H1 (cell line): Measurements from ENCODE around the gene ODC1. TPM values are rescaled to one million over a fixed set of nuclear protein-coding genes. Genes with fewer than 3 reads are reported as not detected.
A peak's percentile ranks its signal among the peaks of the same experiment; 100 is the strongest.

ENCODE experiments used
- CTCF ChIA-PET: fragments of 300-600 bp; sonication (Branson Sonifier 250); formaldehyde crosslinking; loops from one replicate; lab custom pipeline; 2021; ENCODE audit not compliant: partially characterized antibody; lab: Charles Lee
- POLR2A ChIA-PET: fragments of 300-600 bp; sonication (Branson Sonifier 250); formaldehyde crosslinking; loops from one replicate; lab custom pipeline; 2021; ENCODE audit warnings: inconsistent platforms; ENCODE audit not compliant: partially characterized antibody; lab: Charles Lee
- DNase-seq, 2 experiments: peaks; one replicate each; pipeline versions ENCODE4 v3.0.0 to v3.0.0-alpha.2; 2010 to 2022; ENCODE audit warnings: low spot score in 2 of 2, low read depth in 1 of 2, mixed read lengths in 1 of 2
- FAIRE-seq: peaks from 2 replicates; lab custom pipeline; 2011; peaks lifted over from hg19 to GRCh38; lab: Jason Lieb, UNC
- H2AFZ ChIP-seq: 2 replicates; pipeline ENCODE4 v1.8.1; 2012; ENCODE audit warnings: low read length, inconsistent platforms
- H2AK5ac ChIP-seq: 2 replicates; pipeline ENCODE4 v1.6.1; 2013; ENCODE audit warnings: low read depth, low read length
- H2BK120ac ChIP-seq: replicated peaks from 2 replicates; pipeline ENCODE3; 2013; ENCODE audit warnings: low read depth, low read length, inconsistent platforms
- H2BK12ac ChIP-seq: 2 replicates; pipeline ENCODE4 v1.6.1; 2013; ENCODE audit warnings: low read depth, low read length
- H2BK15ac ChIP-seq: 2 replicates; pipeline ENCODE4 v1.6.1; 2013; ENCODE audit warnings: low read length
- H2BK20ac ChIP-seq: 2 replicates; pipeline ENCODE4 v1.6.1; 2013; ENCODE audit warnings: low read length
- H2BK5ac ChIP-seq: 2 replicates; pipeline ENCODE4 v1.6.1; 2013; ENCODE audit warnings: low read depth, low read length
- H3K14ac ChIP-seq: 2 replicates; pipeline ENCODE4 v1.6.1; 2013; ENCODE audit warnings: inconsistent platforms; ENCODE audit not compliant: insufficient read length
- H3K18ac ChIP-seq: 2 replicates; pipeline ENCODE4 v1.6.1; 2013; ENCODE audit warnings: low read length; ENCODE audit errors: extremely low read depth
- H3K23ac ChIP-seq: 2 replicates; pipeline ENCODE4 v1.6.1; 2013; ENCODE audit warnings: inconsistent platforms; ENCODE audit not compliant: insufficient read length
- H3K23me2 ChIP-seq: 2 replicates; pipeline ENCODE4 v1.6.1; 2013; ENCODE audit warnings: low read depth, low read length
- H3K27ac ChIP-seq: 2 replicates; pipeline ENCODE4 v1.6.1; 2011; ENCODE audit warnings: low read depth, low read length, inconsistent platforms
- H3K27me3 ChIP-seq, 4 experiments: replicated peaks in 1 of 4; 1 replicate in 1 of 4; 2 replicates in 3 of 4; pipeline versions ENCODE4 v1.6.1 to v1.8.1; 2011 to 2013; ENCODE audit warnings: low read length in 3 of 4, mild to moderate bottlenecking in 3 of 4, inconsistent platforms in 2 of 4, mixed read lengths in 2 of 4, moderate library complexity in 1 of 4; ENCODE audit not compliant: control insufficient read depth in 3 of 4, insufficient read depth in 3 of 4; ENCODE audit errors: extremely low read depth in 1 of 4
- H3K36me3 ChIP-seq, 4 experiments: 2 replicates each; pipeline versions ENCODE4 v1.6.1 to v1.8.1; 2011 to 2013; ENCODE audit warnings: mild to moderate bottlenecking in 4 of 4, low read length in 3 of 4, moderate library complexity in 2 of 4, control low read depth in 1 of 4, inconsistent platforms in 1 of 4; ENCODE audit not compliant: insufficient read depth in 4 of 4, control insufficient read depth in 2 of 4
- H3K4ac ChIP-seq: replicated peaks from 2 replicates; pipeline ENCODE3; 2013; ENCODE audit warnings: low read length, low read depth, mixed read lengths, inconsistent platforms; ENCODE audit not compliant: insufficient read length
- H3K4me1 ChIP-seq, 4 experiments: replicated peaks in 1 of 4; 1 replicate in 1 of 4; 2 replicates in 3 of 4; pipeline versions ENCODE4 v1.6.1 to v1.8.1; 2011 to 2013; ENCODE audit warnings: low read length in 3 of 4, inconsistent platforms in 2 of 4, mixed read lengths in 1 of 4; ENCODE audit not compliant: insufficient read depth in 4 of 4, control insufficient read depth in 3 of 4
- H3K4me2 ChIP-seq, 2 experiments: 2 replicates each; pipeline versions ENCODE4 v1.6.1 to v1.8.1; 2011 to 2013; ENCODE audit warnings: low read depth in 2 of 2, low read length in 2 of 2, control low read depth in 1 of 2, inconsistent platforms in 1 of 2, mild to moderate bottlenecking in 1 of 2; ENCODE audit not compliant: insufficient read depth in 1 of 2
- H3K4me3 ChIP-seq, 4 experiments: fragments of 200-600, 300-600 bp in 1 of 4; sonication (generic), shearing (Covaris generic), sonication (Bioruptor Twin) in 1 of 4; 2 replicates each; pipeline versions ENCODE4 v1.5.1 to v1.8.1; 2011 to 2016; ENCODE audit warnings: low read length in 4 of 4, low read depth in 3 of 4, control low read depth in 2 of 4, inconsistent platforms in 2 of 4, mild to moderate bottlenecking in 2 of 4, mixed read lengths in 1 of 4, moderate library complexity in 1 of 4; ENCODE audit not compliant: insufficient read depth in 2 of 4; ENCODE audit errors: extremely low read depth in 1 of 4
- H3K56ac ChIP-seq: replicated peaks from 2 replicates; pipeline ENCODE3; 2013; ENCODE audit warnings: low read depth, mild to moderate bottlenecking, mixed read lengths, low read length, inconsistent platforms; ENCODE audit not compliant: insufficient read length
- H3K79me1 ChIP-seq: 2 replicates; pipeline ENCODE4 v1.6.1; 2013; ENCODE audit warnings: low read depth, low read length, control low read depth
- H3K79me2 ChIP-seq, 2 experiments: 2 replicates each; pipeline versions ENCODE4 v1.6.1 to v1.8.1; 2012 to 2013; ENCODE audit warnings: low read length in 2 of 2, mild to moderate bottlenecking in 2 of 2, inconsistent platforms in 1 of 2; ENCODE audit not compliant: insufficient read depth in 2 of 2, control insufficient read depth in 1 of 2
- H3K9ac ChIP-seq, 4 experiments: replicated peaks in 1 of 4; 1 replicate in 1 of 4; 2 replicates in 3 of 4; pipeline versions ENCODE4 v1.6.1 to v1.8.1; 2011 to 2013; ENCODE audit warnings: low read depth in 3 of 4, low read length in 3 of 4, control low read depth in 2 of 4, mild to moderate bottlenecking in 2 of 4, moderate library complexity in 2 of 4, inconsistent platforms in 1 of 4; ENCODE audit errors: extremely low read depth in 1 of 4
- H3K9me3 ChIP-seq, 2 experiments: 2 replicates each; pipeline versions ENCODE4 v1.6.1 to v1.8.1; 2012 to 2013; ENCODE audit warnings: mild to moderate bottlenecking in 2 of 2, moderate library complexity in 2 of 2, control low read depth in 1 of 2, inconsistent platforms in 1 of 2, low read depth in 1 of 2, low read length in 1 of 2, mixed read lengths in 1 of 2; ENCODE audit not compliant: insufficient read depth in 2 of 2
- H4K20me1 ChIP-seq, 2 experiments: replicated peaks in 1 of 2; 2 replicates each; pipeline versions ENCODE3 to v1.8.1; 2011 to 2013; ENCODE audit warnings: inconsistent platforms in 2 of 2, low read length in 2 of 2, mild to moderate bottlenecking in 1 of 2; ENCODE audit not compliant: insufficient read depth in 2 of 2, control insufficient read depth in 1 of 2
- H4K5ac ChIP-seq: 2 replicates; pipeline ENCODE4 v1.6.1; 2013; ENCODE audit warnings: low read length, low read depth, mixed read lengths, inconsistent platforms; ENCODE audit not compliant: insufficient read length
- H4K8ac ChIP-seq: 2 replicates; pipeline ENCODE4 v1.8.0; 2013; ENCODE audit warnings: mild to moderate bottlenecking, moderate library complexity, low read length, inconsistent platforms; ENCODE audit not compliant: insufficient read depth; ENCODE audit errors: extremely low read depth
- H4K91ac ChIP-seq: replicated peaks from 2 replicates; pipeline ENCODE3; 2013; ENCODE audit warnings: low read length, mixed read lengths, inconsistent platforms; ENCODE audit not compliant: insufficient read length
- BACH1 ChIP-seq: IDR thresholded peaks from 2 replicates; pipeline ENCODE4 v1.6.1; 2012; ENCODE audit warnings: low read length, improper control_type of control experiment
- YY1 ChIP-seq: IDR thresholded peaks from 2 replicates; pipeline ENCODE4 v1.6.1; 2011; ENCODE audit warnings: low read depth, mild to moderate bottlenecking, low read length
- WGBS, 2 experiments: shearing (Covaris generic) in 1 of 2; methylation state at CpG; one replicate each; pipeline versions ENCODE4 v1.1.6 to v1.1.7; 2013 to 2015; ENCODE audit warnings: low lambda C conversion rate in 2 of 2, mixed read lengths in 2 of 2, inconsistent platforms in 1 of 2, low coverage in 1 of 2, missing lambda C conversion rate in 1 of 2; ENCODE audit not compliant: insufficient replicate concordance in 2 of 2, insufficient coverage in 1 of 2, insufficient read length in 1 of 2; ENCODE audit errors: extremely low coverage in 1 of 2, missing lambda C conversion rate in 1 of 2; 5-methylcytosine and 5-hydroxymethylcytosine counted together
- polyA plus RNA-seq, 7 experiments: library from polyadenylated mRNA; depleted of rRNA in 3 of 7; stranded (reverse) in 5 of 7; unstranded in 2 of 7; fragments of >200 nt in 5 of 7; fragments of 200-250 nt in 2 of 7; gene quantifications; 1 replicate in 5 of 7; 2 replicates in 1 of 7; 4 replicates in 1 of 7; pipeline versions ENCODE4 v1.2.1 to v1.2.3, GENCODE V29; 2011 to 2013; ENCODE audit warnings: missing spikeins in 2 of 7, mixed read lengths in 2 of 7
- total RNA-seq: library from RNA; stranded (reverse); fragmentation: NEBNext Ultra II Directional; extraction: Animal tissue kit (Norgen Biotek cat#: 25700); gene quantifications from 2 replicates; pipeline ENCODE4 v1.2.1, GENCODE V29; 2021

The ODC1 gene
- total and polyA plus RNA-seq, 2 of the 8 experiments (the other 6 are each of a cell fraction or from before 2014, with no cell fraction given): 57.2 to 76.7 TPM

DNA sequence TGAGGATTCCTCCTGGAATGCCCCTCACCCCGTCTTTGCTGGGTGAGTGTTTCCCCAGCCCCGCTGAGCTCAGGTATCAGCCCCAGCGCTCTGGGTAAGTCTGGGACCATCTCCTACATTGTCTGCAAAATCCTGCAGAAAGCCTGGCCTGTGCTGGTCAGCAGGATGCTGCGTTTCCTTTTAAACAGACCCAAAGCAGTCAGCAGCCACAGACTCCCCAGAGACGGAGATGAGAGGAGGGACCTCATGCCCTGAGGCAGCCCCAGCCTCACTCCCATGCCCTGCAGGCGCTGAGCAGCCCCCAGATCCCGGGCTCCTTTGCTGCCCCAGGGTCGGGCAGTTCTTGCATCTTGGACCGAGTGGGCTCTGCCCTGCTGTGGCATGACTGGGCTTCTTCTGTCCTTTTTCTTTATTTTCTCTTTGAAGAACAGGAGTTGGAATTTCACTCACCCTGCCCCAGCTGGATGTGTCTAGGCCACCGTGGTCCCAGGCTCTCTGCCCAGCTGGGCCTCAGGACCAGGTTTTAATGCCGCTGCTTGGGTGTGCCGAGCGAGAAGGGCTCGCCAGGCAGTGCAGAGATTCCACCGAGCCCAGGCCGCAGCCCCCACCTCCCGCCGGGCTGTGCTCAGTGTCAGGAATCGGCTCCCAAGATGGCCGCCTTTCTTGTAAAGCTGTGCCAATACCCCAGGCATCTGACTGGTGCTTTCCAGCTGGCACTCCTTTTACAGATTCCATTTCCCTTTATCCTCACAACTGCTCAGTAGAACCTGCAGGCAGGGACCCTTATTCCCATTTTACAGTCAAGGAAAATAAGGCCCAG, 43.6 kb downstream of the ODC1 start:
- Histone ChIP-seq H4K20me1 (no peaks in the 10 kb centered on the region), H3K4me2 (no peak overlapping the region), H3K79me2 (no peaks in the 10 kb centered on the region), H2BK5ac (no peak overlapping the region), H4K5ac (no peak overlapping the region), H3K23ac (no peak overlapping the region), H3K18ac (no peak overlapping the region), H3K4ac (no peak overlapping the region), H3K27ac (no peak overlapping the region), H2BK12ac (no peak overlapping the region), H3K4me3 (no peak overlapping the region), H3K4me1 (peaks cover 0 to 3% (median 2%) of the 10 kb centered on the region in 4 experiments; a peak in 2 of 7 replicates), H2BK20ac (no peak overlapping the region), H3K79me1 (no peaks in the 10 kb centered on the region), H3K56ac (no peak overlapping the region), H3K14ac (no peak overlapping the region), H3K9me3 (no peaks in the 10 kb centered on the region), H3K27me3 (no peaks in the 10 kb centered on the region; a peak in 1 of 7 replicates), H4K8ac (peak overlapping the region; percentile 54; the same call in 1 of the 2 replicates), H3K9ac (no peak overlapping the region), H3K23me2 (no peaks in the 10 kb centered on the region), H2BK120ac (no peak overlapping the region), H4K91ac (no peak overlapping the region), H2AFZ (no peak overlapping the region), H2BK15ac (no peak overlapping the region), H3K36me3 (no peaks in the 10 kb centered on the region; a peak in 1 of 8 replicates), H2AK5ac (no peak overlapping the region)
- no peak for FAIRE-seq
- TF ChIP-seq YY1: peak; percentile 86
- no peak for TF ChIP-seq BACH1
- WGBS, 2 experiments: 82% methylated on average over 20 of the region's 20 CpGs; no CpG with 5 or more reads in 1 of the 2 experiments
- POLR2A ChIA-PET: interaction anchor here (0.7 kb wide), 1 partner anchor 103 kb away, joined by 3 read pairs; no protein-coding TSS in a partner anchor
- no peak for DNase-seq
- CTCF ChIA-PET: interaction anchor here (0.8 to 2.6 kb wide), 8 partner anchors 22 to 176 kb away, joined by 3 to 15 read pairs (median 4); no protein-coding TSS in a partner anchor
